Neural cell (in vitro differentiated cells): Measurements from ENCODE around the gene PACSIN2. TPM values are rescaled to one million over a fixed set of nuclear protein-coding genes. Genes with fewer than 3 reads are reported as not detected.

ENCODE experiments used
- H2AFZ ChIP-seq: fragments of 200-600, 300-800 bp; sonication (generic), shearing (Covaris generic); 2 replicates; pipeline ENCODE4 v1.6.0; 2014; ENCODE audit warnings: low read depth, mild to moderate bottlenecking, antibody characterized with exemption, low read length, moderate library complexity
- H3F3A ChIP-seq: fragments of 200-600 bp; shearing (Covaris generic); 2 replicates; pipeline ENCODE4 v1.6.1; 2016; ENCODE audit warnings: mild to moderate bottlenecking, moderate library complexity, mixed read lengths, antibody characterized with exemption, low read length; ENCODE audit not compliant: insufficient read depth, poor library complexity, severe bottlenecking
- H3K27ac ChIP-seq: fragments of 200-600, 300-800 bp; sonication (generic), shearing (Covaris generic); 2 replicates; pipeline ENCODE4 v1.5.1; 2014; ENCODE audit warnings: mild to moderate bottlenecking, low read length, moderate library complexity
- H3K27me3 ChIP-seq: fragments of 300-800, 200-600 bp; sonication (generic), shearing (Covaris generic); 2 replicates; pipeline ENCODE4 v1.6.0; 2014; ENCODE audit warnings: mild to moderate bottlenecking, low read depth, low read length, moderate library complexity; ENCODE audit not compliant: insufficient read depth
- H3K36me3 ChIP-seq: fragments of 300-800, 200-600 bp; sonication (generic), shearing (Covaris generic); 2 replicates; pipeline ENCODE4 v1.5.1; 2014; ENCODE audit warnings: mild to moderate bottlenecking, antibody characterized with exemption, low read length, moderate library complexity; ENCODE audit not compliant: insufficient read depth
- H3K4me2 ChIP-seq: fragments of 300-800, 200-600 bp; sonication (generic), shearing (Covaris generic); 2 replicates; pipeline ENCODE4 v1.6.0; 2014; ENCODE audit warnings: mild to moderate bottlenecking, low read length
- H3K4me3 ChIP-seq: fragments of 300-800, 200-600 bp; sonication (generic), shearing (Covaris generic); 2 replicates; pipeline ENCODE4 v1.5.1; 2014; ENCODE audit warnings: mild to moderate bottlenecking, low read length, moderate library complexity
- H3K79me2 ChIP-seq: fragments of 200-600 bp; shearing (Covaris generic); replicated peaks from 2 replicates; pipeline ENCODE4 v1.6.0; 2014; ENCODE audit warnings: mild to moderate bottlenecking, low read length, moderate library complexity; ENCODE audit not compliant: insufficient read depth
- H3K9ac ChIP-seq: fragments of 300-800, 200-600 bp; sonication (generic), shearing (Covaris generic); 2 replicates; pipeline ENCODE4 v1.6.1; 2016; ENCODE audit warnings: mild to moderate bottlenecking, low read length, mixed read lengths
- H3K9me2 ChIP-seq: fragments of 200-600 bp; shearing (Covaris generic); 2 replicates; pipeline ENCODE4 v1.6.1; 2016; ENCODE audit warnings: mild to moderate bottlenecking, low read length, mixed read lengths; ENCODE audit not compliant: insufficient read depth
- H3K9me3 ChIP-seq: fragments of 200-600, 300-800 bp; sonication (generic), shearing (Covaris generic); 2 replicates; pipeline ENCODE4 v1.6.1; 2016; ENCODE audit warnings: mild to moderate bottlenecking, mixed run types, low read length, moderate library complexity, mixed read lengths
- H4K20me1 ChIP-seq: fragments of 200-600 bp; shearing (Covaris generic); 2 replicates; pipeline ENCODE4 v1.6.1; 2016; ENCODE audit warnings: mild to moderate bottlenecking, mixed run types; ENCODE audit not compliant: insufficient read depth
- EP300 ChIP-seq: fragments of 450-650 bp; conservative IDR thresholded peaks from 2 replicates; pipeline ENCODE4 v1.6.1; 2014; ENCODE audit warnings: antibody characterized with exemption, mild to moderate bottlenecking, moderate library complexity; ENCODE audit not compliant: poor library complexity, severe bottlenecking
- EZH2 ChIP-seq: fragments of 200-600, 300-800 bp; shearing (Covaris generic), sonication (generic); IDR thresholded peaks from 2 replicates; pipeline ENCODE4 v1.6.1; 2014; ENCODE audit warnings: antibody characterized with exemption, low read length, borderline replicate concordance, mild to moderate bottlenecking; ENCODE audit not compliant: insufficient read depth, poor library complexity, severe bottlenecking
- MXI1 ChIP-seq: fragments of 450-650 bp; conservative IDR thresholded peaks from 2 replicates; pipeline ENCODE4 v1.6.1; 2014; ENCODE audit warnings: antibody characterized with exemption, mild to moderate bottlenecking; ENCODE audit not compliant: poor library complexity, severe bottlenecking
- POLR2AphosphoS5 ChIP-seq: IDR thresholded peaks from 2 replicates; pipeline ENCODE4 v1.6.1; 2012
- RAD21 ChIP-seq: fragments of 450-650 bp; conservative IDR thresholded peaks from 2 replicates; pipeline ENCODE4 v1.6.1; 2014; ENCODE audit warnings: antibody characterized with exemption, mild to moderate bottlenecking, moderate library complexity
- SMC3 ChIP-seq: fragments of 450-650 bp; conservative IDR thresholded peaks from 2 replicates; pipeline ENCODE4 v1.6.1; 2014; ENCODE audit warnings: antibody characterized with exemption, mild to moderate bottlenecking, moderate library complexity; ENCODE audit not compliant: poor library complexity
- TAF1 ChIP-seq: IDR thresholded peaks from 2 replicates; pipeline ENCODE4 v1.6.1; 2012; ENCODE audit warnings: low read depth
- polyA plus RNA-seq: library from polyadenylated mRNA; depleted of rRNA; stranded (reverse); fragments of >200 nt; gene quantifications from 2 replicates; pipeline ENCODE4 v1.2.3, GENCODE V29; 2014
- TF ChIP-seq, protein P1 (sequence below): IDR thresholded peaks from 2 replicates; pipeline ENCODE4 v1.6.1; 2012; ENCODE audit warnings: borderline replicate concordance
- TF ChIP-seq, protein P2 (sequence below): fragments of 450-650 bp; IDR thresholded peaks from 2 replicates; pipeline ENCODE4 v1.5.1; 2014; ENCODE audit warnings: antibody characterized with exemption, mild to moderate bottlenecking, moderate library complexity; ENCODE audit not compliant: poor library complexity, severe bottlenecking

Gene PACSIN2
- polyA plus RNA-seq, 1 donor from 2014 or later: 47.2 TPM

DNA sequence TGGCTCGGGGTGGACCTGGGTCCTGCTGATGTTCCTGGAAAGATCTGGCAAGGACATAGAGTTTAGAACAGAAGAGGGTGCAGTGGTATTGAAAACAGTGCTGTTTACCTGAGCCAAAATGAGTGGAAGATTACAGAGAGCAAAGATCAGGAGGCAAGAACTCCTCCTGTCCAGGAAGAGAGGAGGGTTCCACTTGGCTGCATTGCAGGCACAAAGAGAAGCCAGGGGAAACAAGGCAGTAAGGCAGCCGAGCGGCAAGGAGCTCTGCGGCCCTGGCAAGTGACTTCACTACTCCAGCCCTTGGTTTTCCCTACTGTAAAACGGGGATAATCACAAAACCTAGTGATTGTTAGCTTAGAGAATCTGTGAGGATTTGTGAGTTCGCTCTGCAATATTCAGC is 3.7 kb upstream of the PACSIN2 start:
- Histone ChIP-seq H2AFZ (no peak overlapping the region), H3K27ac (no peak overlapping the region), H3F3A (no peaks in the 10 kb centered on the region), H3K9me3 (no peaks in the 10 kb centered on the region), H3K36me3 (no peaks in the 10 kb centered on the region), H4K20me1 (no peaks in the 10 kb centered on the region), H3K4me3 (no peak overlapping the region), H3K79me2 (peaks cover 1% of the 10 kb centered on the region), H3K9ac (no peak overlapping the region), H3K4me2 (no peak overlapping the region), H3K9me2 (no peaks in the 10 kb centered on the region), H3K27me3 (no peaks in the 10 kb centered on the region)
- TF ChIP-seq EZH2 (no peak), MXI1 (no peak), RAD21 (no peak), POLR2AphosphoS5 (no peak), EP300 (no peak), TAF1 (no peak), SMC3 (no peak)
- TF ChIP-seq, protein P1, sequence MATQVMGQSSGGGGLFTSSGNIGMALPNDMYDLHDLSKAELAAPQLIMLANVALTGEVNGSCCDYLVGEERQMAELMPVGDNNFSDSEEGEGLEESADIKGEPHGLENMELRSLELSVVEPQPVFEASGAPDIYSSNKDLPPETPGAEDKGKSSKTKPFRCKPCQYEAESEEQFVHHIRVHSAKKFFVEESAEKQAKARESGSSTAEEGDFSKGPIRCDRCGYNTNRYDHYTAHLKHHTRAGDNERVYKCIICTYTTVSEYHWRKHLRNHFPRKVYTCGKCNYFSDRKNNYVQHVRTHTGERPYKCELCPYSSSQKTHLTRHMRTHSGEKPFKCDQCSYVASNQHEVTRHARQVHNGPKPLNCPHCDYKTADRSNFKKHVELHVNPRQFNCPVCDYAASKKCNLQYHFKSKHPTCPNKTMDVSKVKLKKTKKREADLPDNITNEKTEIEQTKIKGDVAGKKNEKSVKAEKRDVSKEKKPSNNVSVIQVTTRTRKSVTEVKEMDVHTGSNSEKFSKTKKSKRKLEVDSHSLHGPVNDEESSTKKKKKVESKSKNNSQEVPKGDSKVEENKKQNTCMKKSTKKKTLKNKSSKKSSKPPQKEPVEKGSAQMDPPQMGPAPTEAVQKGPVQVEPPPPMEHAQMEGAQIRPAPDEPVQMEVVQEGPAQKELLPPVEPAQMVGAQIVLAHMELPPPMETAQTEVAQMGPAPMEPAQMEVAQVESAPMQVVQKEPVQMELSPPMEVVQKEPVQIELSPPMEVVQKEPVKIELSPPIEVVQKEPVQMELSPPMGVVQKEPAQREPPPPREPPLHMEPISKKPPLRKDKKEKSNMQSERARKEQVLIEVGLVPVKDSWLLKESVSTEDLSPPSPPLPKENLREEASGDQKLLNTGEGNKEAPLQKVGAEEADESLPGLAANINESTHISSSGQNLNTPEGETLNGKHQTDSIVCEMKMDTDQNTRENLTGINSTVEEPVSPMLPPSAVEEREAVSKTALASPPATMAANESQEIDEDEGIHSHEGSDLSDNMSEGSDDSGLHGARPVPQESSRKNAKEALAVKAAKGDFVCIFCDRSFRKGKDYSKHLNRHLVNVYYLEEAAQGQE: no peak
- TF ChIP-seq, protein P2, sequence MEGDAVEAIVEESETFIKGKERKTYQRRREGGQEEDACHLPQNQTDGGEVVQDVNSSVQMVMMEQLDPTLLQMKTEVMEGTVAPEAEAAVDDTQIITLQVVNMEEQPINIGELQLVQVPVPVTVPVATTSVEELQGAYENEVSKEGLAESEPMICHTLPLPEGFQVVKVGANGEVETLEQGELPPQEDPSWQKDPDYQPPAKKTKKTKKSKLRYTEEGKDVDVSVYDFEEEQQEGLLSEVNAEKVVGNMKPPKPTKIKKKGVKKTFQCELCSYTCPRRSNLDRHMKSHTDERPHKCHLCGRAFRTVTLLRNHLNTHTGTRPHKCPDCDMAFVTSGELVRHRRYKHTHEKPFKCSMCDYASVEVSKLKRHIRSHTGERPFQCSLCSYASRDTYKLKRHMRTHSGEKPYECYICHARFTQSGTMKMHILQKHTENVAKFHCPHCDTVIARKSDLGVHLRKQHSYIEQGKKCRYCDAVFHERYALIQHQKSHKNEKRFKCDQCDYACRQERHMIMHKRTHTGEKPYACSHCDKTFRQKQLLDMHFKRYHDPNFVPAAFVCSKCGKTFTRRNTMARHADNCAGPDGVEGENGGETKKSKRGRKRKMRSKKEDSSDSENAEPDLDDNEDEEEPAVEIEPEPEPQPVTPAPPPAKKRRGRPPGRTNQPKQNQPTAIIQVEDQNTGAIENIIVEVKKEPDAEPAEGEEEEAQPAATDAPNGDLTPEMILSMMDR: no peak

DNA sequence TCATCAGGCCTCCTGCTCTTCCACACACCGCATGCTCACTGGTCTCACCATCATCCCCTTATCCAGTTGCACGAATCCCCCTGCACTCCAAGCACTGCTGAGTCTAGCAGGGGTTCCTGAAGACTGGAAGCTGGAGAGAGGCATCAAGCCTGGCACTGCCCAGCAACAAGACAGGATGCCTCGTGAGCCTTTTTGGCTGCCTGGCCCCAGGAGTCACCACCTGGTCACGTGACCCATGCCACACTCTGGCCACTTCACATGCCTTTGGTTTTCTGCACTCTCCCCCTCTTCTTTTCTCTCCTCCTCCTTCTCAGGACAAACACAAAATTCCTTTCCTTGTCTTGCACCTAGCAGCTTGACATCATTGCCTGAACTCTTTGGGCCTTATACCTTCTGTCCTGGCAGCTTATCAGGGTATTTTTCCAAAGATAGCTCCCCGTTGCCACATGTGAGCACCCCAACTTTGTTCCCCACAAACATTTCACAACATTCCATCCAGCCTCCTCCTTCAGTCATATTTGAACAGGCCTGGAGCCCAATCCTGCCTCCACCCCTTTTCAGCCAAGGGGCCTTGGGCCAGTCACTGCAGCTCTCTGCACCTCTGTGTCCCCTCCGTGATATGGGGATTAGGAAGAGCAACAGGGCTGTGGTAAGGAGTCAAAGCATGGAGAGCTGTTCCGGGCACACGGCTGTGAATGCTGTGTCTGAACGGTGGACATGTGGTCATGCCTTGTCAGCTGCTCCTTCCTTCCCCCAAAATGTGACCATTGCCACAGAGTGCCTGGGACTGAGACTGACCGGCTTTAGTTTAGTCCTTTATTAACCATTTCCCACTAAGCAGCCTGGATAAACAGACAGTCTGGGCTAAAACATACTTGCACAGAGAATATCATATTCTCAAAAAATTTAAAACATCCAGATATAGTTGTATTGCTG is 2.8 kb upstream of the PACSIN2 start:
- Histone ChIP-seq H3K36me3 (no peaks in the 10 kb centered on the region), H2AFZ (no peak overlapping the region)

More for the DNA sequence above, 2.8 kb upstream of the PACSIN2 start:
- peaks cover 10% of the 10 kb centered on the region for H3K79me2 ChIP-seq
- TF ChIP-seq EZH2: no peak
- TF ChIP-seq POLR2AphosphoS5: no peak
- TF ChIP-seq, protein P2: no peak
- no peak for TF ChIP-seq EP300
- TF ChIP-seq SMC3: no peak
- TF ChIP-seq TAF1: no peak
- TF ChIP-seq MXI1: no peak
- TF ChIP-seq, protein P1: no peak
- no peak for TF ChIP-seq RAD21
- no peak overlapping the region for H3K4me2 ChIP-seq
- no peaks in the 10 kb centered on the region for H3K27me3 ChIP-seq
- no peak overlapping the region for H3K4me3 ChIP-seq
- H3K9ac ChIP-seq: no peak overlapping the region
- H3K9me3 ChIP-seq: no peaks in the 10 kb centered on the region
- no peaks in the 10 kb centered on the region for H3K9me2 ChIP-seq
- H4K20me1 ChIP-seq: no peaks in the 10 kb centered on the region
- H3F3A ChIP-seq: no peaks in the 10 kb centered on the region
- H3K27ac ChIP-seq: no peak overlapping the region
